ENCODE measurements around the gene SEC61A1.

SEC61A1 gene

GRCh38 chr3:128113817-128114794, 61.9 kb downstream of the SEC61A1 start:
- DNase-seq (ENCODE audit: low spot score): no peak

All from kidney capillary endothelial cell (primary cell).